ENCODE measurements around the gene IRF7.

The IRF7 gene

DNA sequence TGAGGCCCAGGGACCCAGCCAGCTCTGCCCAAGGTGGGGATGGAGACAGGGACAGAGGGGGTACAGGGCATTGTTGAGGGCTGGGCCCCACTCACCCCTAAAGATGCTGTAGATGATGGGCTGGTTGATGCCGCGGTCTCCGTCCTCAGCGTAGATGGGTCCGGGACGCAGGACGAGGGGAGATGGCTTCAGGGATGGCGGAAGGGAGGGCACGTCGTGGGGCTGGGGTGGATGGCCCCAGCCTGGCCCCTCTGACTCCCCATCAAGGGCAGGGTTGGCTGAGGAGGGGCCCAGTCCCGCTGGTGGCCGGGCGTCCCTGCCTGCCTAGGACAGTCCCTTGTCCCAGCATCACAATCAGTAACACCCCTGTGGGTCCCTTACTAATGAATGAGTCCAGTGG lies 4.5 kb upstream of the IRF7 start:
- no peak for DNase-seq

GRCh38 chr11:619628-620050 lies 3.9 kb upstream of the IRF7 start:
- no peak for DNase-seq

DNA sequence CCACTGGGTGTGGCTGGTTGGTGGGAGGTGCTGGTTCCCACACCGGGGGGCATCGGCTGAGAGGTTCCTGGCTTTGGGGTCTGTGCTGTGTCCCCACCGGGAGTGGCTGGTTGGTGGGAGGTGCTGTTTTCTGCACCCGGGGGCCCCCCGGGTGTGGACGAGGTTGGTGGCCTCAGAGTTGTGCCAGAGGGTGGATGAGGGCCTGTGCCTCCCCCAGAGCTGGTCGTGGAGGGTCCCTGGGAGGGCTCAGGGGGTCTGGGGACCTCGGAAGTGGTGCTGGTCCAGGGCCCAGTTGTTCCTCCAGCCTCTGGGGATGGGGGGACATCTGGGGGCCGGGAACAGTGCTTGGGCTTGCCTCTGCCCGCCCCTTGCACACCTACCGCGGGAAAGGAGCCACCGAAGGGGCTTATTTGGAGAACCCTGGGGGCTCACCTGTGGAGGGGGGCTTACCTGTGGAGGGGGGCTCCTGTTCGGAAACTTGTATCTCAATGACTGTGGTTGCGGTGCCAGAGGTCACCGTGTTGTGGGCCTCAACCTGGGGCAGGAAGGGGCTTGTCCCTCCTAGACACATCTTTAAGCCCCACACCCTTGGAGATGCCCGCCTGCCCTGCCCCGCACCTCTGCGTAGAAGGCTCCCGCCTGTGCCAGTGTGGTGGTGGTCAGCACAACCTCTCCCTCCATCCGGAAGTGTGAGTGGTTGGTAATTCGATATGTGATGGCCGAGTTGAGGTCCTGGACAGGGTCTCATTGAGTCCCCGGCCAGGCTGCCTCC lies 3.3 kb upstream of the IRF7 start:
- no peak for DNase-seq

DNA sequence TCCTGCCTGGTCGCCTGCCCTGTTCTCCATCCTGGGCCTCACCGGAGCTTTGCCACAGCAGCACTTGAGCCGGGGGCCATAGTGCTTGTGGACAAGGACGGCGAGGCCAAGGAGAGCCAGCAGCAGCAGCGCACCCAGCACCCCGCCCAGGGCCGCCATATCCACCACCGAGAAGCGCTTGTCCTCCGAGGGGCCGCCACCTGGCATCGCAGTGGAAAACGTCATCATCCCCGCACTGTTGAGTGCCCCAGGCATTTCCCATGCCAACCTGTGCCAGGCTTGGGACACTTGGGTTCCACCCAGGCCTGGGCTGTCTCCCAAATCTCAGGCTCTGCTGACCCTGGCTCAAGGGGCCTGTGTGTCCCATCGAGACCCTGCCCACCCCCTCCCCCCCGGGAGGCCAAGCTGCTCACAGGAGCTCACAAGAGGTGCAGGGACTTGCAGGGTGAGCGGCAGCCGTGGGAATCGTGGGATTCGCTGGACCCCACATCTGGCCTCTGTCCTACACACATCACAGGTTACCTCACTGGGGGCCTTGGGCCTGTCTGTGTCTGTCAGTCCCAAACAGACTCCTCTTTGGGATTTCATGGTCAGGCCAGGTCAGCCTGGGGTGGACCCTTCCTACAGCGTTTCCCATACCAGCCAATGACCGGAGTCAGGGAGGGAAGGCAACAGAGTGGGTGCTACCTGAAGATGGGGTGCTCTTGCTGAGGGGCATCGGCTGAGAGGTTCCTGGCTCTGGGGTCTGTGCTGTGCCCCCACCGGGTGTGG lies 2.3 kb upstream of the IRF7 start:
- DNase-seq: no peak

- no peak for DNase-seq
Measured at GRCh38 chr11:617199-617911, 1.6 kb upstream of the IRF7 start.

DNA sequence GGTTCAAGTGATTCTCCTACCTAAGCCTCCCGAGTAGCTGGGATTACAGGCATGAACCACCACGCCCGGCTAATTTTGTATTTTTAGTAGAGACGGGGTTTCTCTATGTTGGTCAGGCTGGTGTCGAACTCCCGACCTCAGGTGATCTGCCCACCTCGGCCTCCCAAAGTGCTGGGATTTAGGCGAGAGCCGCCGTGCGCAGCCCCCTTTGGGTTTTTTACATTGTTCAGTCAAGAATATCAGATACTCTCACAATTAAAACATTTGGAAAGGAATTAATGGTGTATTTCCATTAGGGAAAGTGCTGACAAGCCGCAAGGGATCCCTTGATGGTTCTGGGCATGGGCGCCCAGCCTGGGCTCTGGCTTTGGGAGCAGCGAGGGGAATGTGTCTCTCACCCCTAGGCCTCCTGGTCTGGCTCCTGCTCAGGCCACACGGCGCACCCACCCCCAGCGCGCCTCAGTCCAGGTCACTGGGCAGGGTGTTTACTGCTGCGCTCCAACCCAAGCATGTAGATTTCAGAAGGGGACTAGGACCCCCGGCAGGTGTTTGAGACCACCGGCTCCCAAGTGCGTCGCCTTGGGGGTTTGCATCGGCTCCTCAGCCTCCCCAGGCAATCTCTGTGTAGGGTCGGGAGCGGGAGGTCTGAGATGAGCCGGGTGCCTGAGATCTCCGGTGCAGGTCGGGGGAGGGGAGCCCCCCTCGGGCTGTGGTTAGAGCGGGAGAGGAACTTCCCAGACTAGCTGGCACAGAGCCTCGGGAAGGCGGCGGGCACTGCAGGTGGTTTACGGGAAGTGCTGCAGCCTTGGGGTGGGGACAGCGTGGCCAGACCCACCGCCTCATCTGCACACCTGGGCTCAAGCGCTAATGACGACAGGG lies 809 bp upstream of the IRF7 start:
- DNase-seq: no peak

GRCh38 chr11:614623-615503 lies 887 bp downstream of the IRF7 start:
- no peak for DNase-seq

- no peak for DNase-seq
Measured at GRCh38 chr11:614021-614622, 1.6 kb downstream of the IRF7 start.

DNA sequence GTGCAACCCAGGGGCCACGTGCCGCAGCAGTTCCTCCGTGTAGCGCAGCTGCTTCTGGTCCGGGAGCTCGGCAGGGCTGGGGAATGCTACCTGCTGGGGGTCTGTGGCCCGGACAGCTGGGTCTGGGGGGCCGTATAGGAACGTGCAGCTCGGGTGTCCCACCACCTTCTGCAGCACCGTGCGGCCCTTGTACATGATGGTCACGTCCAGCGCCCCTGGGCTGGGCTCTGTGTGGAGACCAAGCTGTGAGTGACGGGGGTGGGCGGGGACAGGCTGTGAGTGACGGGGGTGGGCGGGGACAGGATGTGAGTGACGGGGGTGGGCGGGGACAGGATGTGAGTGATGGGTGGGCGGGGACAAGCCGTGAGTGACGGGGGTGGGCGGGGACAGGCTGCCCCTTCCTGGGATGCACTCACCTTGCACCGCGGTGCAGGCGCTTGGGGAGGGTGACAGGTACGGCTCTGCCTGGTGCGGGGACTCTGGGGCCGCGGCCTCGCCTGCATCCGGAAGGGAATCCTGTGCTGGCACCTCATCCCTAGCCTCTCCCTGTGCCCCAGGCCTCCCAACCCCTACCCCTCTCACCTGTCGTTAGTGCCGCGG lies 2.3 kb downstream of the IRF7 start:
- DNase-seq: peak; percentile 85

DNA sequence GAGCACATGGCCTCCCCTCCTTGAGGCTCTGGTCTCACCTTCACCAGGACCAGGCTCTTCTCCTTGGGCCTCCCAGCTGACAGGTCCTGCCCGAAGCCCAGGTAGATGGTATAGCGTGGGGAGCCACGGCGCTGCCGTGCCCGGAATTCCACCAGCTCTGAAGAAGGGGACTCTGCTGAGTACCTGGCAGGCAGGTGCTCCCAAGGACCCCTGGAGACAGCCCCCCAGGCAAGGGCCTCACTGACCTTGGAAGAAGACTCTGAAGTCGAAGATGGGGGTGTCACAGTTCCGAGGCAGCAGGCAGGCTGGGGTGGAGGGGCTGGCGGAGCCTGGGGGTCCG lies 2.8 kb downstream of the IRF7 start:
- DNase-seq: no peak

- DNase-seq: no peak
Measured at GRCh38 chr11:612201-612960, 3.4 kb downstream of the IRF7 start.

DNA sequence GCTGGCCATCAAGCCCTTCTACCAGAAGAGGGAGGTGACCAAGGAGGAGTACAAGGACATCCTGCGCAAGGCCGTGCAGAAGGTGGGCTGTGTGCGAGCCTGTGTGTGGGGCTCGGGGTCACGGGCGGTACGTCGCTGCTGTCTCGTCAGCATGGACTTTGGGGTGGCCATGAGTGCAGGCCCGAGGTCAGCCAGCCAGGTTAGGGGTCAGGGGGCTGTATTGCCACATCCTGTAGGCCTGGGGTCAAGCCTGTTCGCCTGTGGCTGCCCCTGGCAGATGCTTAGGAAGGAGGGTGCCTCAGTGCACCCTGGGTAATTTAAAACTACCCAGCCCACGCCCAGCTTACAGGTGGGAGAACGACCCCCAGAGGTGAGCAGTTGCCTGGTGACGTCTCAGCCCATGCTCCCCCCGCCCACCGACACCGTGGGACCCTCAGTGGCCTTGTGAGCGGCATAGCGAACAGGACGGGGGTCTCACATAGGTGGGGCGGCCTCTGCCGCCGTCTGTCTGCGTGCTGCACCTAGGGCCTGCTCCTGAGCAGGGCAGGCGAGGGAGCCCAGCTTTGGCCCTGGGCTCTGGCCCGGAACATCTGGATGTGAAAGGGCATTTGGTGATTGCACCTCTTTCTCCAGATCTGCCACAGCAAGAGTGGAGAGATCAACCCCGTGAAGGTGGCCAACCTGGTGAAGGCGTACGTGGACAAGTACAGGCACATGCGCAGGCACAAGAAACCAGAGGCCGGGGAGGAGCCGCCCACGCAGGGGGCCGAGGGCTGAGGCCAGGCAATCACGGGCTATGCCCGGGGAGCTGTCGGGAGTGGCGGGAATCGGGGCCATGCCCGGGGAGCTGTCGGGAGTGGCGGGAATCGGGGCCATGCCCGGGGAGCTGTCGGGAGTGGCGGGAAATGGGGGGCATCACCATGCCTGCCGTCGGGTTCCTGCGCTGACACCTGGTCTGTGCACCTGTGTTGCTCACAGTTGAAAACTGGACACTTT lies 4.5 kb downstream of the IRF7 start:
- DNase-seq: no peak

- DNase-seq: no peak
Measured at GRCh38 chr11:610146-610801, 5.5 kb downstream of the IRF7 start.

GRCh38 chr11:609341-609811 lies 6.4 kb downstream of the IRF7 start:
- no peak for DNase-seq

DNA sequence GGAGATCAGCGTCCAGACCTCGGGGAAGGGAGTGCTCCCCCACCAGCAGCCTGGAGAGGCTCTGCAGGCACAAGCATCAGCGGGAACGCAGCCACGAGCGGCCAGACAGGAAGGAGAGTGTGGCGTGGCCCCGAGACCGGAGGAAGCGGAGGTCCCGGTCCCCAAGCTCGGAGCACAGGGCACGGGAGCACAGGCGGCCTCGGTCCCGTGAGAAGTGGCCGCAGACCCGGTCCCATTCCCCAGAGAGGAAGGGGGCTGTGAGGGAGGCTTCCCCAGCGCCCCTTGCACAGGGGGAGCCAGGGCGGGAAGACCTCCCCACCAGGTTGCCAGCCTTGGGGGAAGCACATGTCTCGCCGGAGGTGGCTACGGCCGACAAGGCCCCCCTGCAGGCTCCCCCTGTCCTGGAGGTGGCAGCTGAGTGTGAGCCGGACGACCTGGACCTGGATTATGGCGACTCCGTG lies 6.9 kb downstream of the IRF7 start:
- no peak for DNase-seq

DNA sequence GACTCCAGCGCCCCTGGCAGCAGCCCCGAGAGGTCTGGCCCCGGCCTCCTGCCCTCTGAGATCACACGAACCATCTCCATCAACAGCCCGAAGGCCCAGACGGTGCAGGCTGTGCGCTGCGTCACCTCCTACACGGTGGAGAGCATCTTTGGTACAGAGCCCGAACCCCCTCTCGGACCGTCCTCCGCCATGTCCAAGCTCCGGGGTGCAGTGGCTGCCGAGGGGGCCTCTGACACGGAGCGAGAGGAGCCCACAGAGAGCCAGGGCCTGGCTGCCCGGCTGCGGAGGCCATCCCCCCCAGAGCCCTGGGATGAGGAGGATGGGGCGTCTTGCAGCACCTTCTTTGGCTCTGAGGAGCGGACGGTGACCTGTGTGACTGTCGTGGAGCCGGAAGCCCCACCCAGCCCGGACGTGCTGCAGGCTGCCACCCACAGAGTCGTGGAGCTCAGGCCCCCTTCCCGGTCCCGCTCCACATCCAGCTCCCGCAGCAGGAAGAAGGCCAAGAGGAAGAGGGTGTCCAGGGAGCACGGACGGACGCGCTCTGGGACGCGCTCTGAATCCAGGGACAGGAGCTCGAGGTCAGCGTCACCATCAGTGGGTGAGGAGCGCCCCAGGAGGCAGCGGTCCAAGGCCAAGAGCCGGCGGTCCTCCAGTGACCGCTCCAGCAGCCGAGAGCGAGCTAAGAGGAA lies 7.6 kb downstream of the IRF7 start:
- no peak for DNase-seq

DNA sequence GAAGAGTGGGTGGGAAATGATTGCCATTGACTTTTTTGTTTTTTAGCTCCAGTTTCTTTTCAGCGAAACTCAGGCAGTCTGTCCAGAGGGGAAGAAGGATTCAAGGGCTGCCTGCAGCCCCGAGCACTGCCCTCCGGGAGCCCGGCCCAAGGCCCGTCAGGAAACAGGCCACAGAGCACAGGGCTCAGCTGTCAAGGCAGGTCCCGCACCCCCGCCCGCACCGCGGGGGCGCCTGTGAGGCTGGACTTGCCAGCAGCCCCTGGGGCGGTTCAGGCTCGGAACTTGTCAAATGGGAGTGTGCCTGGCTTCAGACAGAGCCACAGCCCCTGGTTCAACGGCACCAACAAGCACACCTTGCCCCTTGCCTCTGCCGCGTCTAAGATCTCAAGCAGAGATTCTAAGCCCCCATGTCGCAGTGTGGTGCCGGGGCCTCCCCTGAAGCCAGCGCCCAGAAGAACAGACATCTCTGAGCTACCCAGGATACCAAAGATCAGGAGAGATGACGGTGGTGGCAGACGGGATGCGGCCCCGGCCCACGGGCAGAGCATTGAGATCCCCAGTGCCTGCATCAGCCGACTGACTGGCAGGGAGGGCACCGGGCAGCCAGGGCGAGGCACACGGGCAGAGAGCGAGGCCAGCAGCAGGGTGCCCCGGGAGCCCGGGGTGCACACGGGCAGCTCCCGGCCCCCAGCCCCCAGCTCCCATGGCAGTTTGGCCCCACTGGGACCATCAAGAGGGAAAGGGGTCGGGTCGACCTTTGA lies 8.6 kb downstream of the IRF7 start:
- no peak for DNase-seq

Data from activated CD4-positive, alpha-beta T cell treated with anti-CD3 and anti-CD28 coated beads, Interleukin-2, amount 50 U/mL, for 1 hour (primary cell).